Subcutaneous abdominal adipose tissue (tissue), 5 donors: Measurements from ENCODE around the gene PCED1A.

Experiments
- H3K27ac ChIP-seq: one replicate; pipeline ENCODE4 v1.7.0; 2013; ENCODE audit warnings: low read depth, mild to moderate bottlenecking, inconsistent platforms, low read length, moderate library complexity
- H3K27me3 ChIP-seq, 5 donors: one replicate each; pipeline ENCODE4 v1.7.0; 2013; ENCODE audit warnings: low read length in 5 of 5, inconsistent platforms in 1 of 5; ENCODE audit not compliant: control insufficient read depth in 5 of 5, insufficient read depth in 4 of 5
- H3K36me3 ChIP-seq, 5 donors: one replicate each; pipeline ENCODE4 v1.7.0; 2013; ENCODE audit warnings: low read length in 5 of 5; ENCODE audit not compliant: control insufficient read depth in 5 of 5, insufficient read depth in 5 of 5
- H3K4me1 ChIP-seq, 5 donors: one replicate each; pipeline ENCODE4 v1.7.0; 2013; ENCODE audit warnings: low read length in 5 of 5, mild to moderate bottlenecking in 3 of 5, moderate library complexity in 1 of 5; ENCODE audit not compliant: control insufficient read depth in 5 of 5, insufficient read depth in 5 of 5
- H3K4me3 ChIP-seq, 5 donors: one replicate each; pipeline ENCODE4 v1.7.0; 2013; ENCODE audit warnings: low read length in 5 of 5, low read depth in 1 of 5
- H3K9ac ChIP-seq, 5 donors: one replicate each; pipeline ENCODE4 v1.7.0; 2013; ENCODE audit warnings: low read length in 5 of 5, mild to moderate bottlenecking in 4 of 5, moderate library complexity in 3 of 5
- H3K9me3 ChIP-seq, 5 donors: one replicate each; pipeline ENCODE4 v1.7.0; 2013; ENCODE audit warnings: low read length in 5 of 5; ENCODE audit not compliant: control insufficient read depth in 5 of 5
- donor health status: healthy.
- donor health status: healthy.
- donor health status: healthy.
- donor health status: healthy.
- donor health status: healthy.

Gene PCED1A

GRCh38 chr20:2799271-2799670 lies 41.2 kb downstream of the PCED1A start:
- Histone ChIP-seq H3K27me3 (peaks cover 30 to 67% (median 55%) of the 10 kb centered on the region in 5 donors), H3K9ac (peak overlapping the region in 1 of 5 donors; percentile 10), H3K4me3 (peak overlapping the region in 3 of 5 donors; percentile 58 to 71 (median 59)), H3K27ac (no peak overlapping the region), H3K36me3 (no peaks in the 10 kb centered on the region), H3K4me1 (peaks cover 0 to 23% (median 16%) of the 10 kb centered on the region in 5 donors), H3K9me3 (peaks cover 0 to 6% (median 0%) of the 10 kb centered on the region in 5 donors)

DNA sequence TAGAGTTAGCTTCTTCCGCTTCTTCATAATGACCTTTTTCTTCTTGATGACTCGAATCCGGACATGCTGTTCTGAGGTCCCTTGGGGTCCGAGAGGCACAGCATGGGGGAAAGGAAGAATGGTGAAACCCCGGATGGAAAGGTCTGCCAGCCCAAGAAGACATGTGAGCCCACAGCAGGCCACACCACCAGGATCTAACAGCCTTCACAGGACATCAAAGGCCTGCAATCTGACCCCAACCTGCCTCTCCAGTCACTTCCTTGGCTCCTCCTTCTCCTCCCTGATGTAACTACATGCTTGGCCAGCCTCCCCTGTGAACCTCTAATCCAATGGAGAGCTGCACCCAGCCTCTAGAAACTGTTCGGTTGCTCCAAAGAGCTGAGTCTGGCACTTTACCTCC lies 41.6 kb downstream of the PCED1A start:
- Histone ChIP-seq H3K27me3 (peaks cover 30 to 66% (median 58%) of the 10 kb centered on the region in 5 donors), H3K9ac (no peak overlapping the region), H3K27ac (no peak overlapping the region)

GRCh38 chr20:2798095-2798805 lies 42.2 kb downstream of the PCED1A start:
- H3K9ac ChIP-seq: no peak overlapping the region
- no peak overlapping the region for H3K27ac ChIP-seq
- no peak overlapping the region for H3K4me3 ChIP-seq
- peaks cover 0 to 23% (median 16%) of the 10 kb centered on the region in 5 donors for H3K4me1 ChIP-seq
- peaks cover 30 to 66% (median 63%) of the 10 kb centered on the region in 5 donors for H3K27me3 ChIP-seq
- peaks cover 0 to 6% (median 0%) of the 10 kb centered on the region in 5 donors for H3K9me3 ChIP-seq
- H3K36me3 ChIP-seq: no peaks in the 10 kb centered on the region

More for the DNA sequence above, 41.6 kb downstream of the PCED1A start:
- Histone ChIP-seq H3K4me1 (peaks cover 0 to 23% (median 16%) of the 10 kb centered on the region in 5 donors), H3K36me3 (no peaks in the 10 kb centered on the region), H3K4me3 (no peak overlapping the region), H3K9me3 (peaks cover 0 to 6% (median 0%) of the 10 kb centered on the region in 5 donors)

DNA sequence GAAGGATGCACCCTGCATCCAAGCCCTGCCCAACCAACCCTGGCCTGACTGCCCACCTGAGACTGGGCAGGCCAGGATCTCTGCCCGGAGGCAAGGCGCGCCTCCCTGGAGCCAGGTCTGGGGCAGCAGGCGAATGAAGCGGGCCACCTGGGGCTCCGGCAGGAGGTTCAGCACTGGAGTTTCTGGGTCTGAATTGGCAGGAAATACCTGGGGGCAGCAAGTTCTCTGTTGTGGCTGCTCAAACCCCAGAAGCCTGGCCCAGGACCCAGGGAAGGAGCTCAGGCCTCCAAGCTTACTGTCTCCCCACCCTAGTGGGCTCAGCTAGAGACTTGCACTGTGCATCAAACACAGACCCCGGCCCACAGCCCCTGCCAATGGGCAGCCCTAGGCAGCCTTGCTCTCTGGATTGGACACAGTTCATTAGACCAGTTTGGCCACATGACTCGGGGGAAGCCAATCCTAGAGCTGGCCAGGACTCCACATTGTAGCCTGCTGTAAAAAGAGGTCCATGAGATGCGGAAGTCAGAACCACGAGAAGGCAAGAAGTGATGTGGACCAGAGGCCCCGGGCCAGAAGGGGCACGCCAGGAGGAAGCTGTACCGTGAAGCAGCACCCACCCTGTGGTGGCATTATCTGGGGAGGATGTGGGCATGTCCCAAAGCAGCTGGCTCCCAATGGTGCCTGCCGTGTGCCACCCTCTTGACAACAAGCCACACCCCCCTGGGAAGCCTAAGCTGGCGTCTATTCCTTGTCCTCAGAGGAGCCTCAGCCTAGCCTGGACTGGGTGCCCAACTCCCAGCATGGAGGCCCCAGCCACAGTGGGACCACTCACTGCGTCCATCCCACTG lies 43.1 kb downstream of the PCED1A start:
- Histone ChIP-seq H3K9ac (no peak overlapping the region), H3K4me3 (no peak overlapping the region), H3K9me3 (peaks cover 0 to 6% (median 0%) of the 10 kb centered on the region in 5 donors), H3K27ac (no peak overlapping the region), H3K4me1 (peaks cover 0 to 23% (median 16%) of the 10 kb centered on the region in 5 donors), H3K36me3 (no peaks in the 10 kb centered on the region), H3K27me3 (peaks cover 30 to 72% (median 63%) of the 10 kb centered on the region in 5 donors)

DNA sequence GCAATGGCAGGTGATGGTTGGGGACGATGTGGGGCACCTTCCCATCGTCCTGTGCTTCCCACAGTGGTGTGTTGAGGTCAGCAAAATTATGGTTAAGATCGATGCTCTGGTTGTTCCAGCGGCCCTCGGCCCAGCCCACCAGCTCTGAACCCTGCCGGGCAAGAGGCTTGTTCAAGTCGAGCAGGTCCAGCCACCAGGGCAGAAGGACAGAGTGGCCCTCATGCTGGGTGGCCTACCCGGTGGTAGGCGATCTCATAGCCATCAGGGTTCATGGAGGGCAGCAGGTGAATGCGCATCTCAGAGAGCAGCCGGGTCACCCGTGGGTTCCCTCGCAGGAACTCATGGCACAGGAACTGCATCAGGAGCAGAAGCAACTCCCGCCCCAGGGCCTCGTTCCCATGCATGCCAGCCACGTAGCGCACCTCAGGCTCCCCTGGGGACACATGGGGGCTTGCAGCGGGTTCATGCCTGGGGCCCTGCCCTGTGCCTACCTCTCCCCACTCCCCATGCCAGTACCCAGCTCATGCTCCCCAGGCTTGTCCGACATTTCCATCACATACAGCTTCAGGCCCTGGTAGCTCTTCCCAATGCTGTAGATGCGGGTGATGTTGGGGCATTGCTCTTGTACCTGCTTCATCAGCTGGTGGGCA lies 44.3 kb downstream of the PCED1A start:
- peaks cover 0 to 19% (median 16%) of the 10 kb centered on the region in 5 donors for H3K4me1 ChIP-seq
- H3K27me3 ChIP-seq: peaks cover 24 to 63% (median 59%) of the 10 kb centered on the region in 5 donors
- H3K27ac ChIP-seq: no peak overlapping the region
- peaks cover 0 to 3% (median 0%) of the 10 kb centered on the region in 5 donors for H3K9me3 ChIP-seq
- H3K36me3 ChIP-seq: no peaks in the 10 kb centered on the region
- H3K4me3 ChIP-seq: no peak overlapping the region
- H3K9ac ChIP-seq: no peak overlapping the region

DNA sequence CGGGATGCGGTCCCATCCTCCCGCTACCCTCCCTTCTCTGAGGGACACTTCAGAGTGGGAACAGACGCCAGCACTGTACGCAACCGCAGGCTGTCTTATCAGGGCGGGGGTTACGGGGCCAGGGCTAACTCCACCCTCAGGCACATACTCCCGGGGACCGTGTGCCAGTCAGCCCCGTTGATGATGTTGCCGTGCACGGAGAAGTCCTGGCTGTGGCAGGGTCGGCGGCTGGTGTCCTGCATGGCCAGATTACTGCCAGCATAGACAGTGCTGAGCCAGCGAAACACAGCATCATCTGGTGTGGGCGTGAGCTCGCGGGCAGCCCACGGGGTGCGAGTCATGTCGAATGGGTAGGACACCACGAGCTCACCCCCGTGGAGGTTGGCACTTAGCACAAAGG lies 45.0 kb downstream of the PCED1A start:
- Histone ChIP-seq H3K4me1 (peaks cover 0 to 13% (median 10%) of the 10 kb centered on the region in 5 donors), H3K27ac (no peak overlapping the region), H3K27me3 (peaks cover 18 to 58% (median 54%) of the 10 kb centered on the region in 5 donors), H3K9me3 (no peaks in the 10 kb centered on the region), H3K9ac (no peak overlapping the region), H3K4me3 (no peak overlapping the region), H3K36me3 (no peaks in the 10 kb centered on the region)

- H3K27me3 ChIP-seq: peaks cover 14 to 58% (median 51%) of the 10 kb centered on the region in 5 donors
These were observed 45.5 kb downstream of the PCED1A start for GRCh38 chr20:2794866-2795447.

DNA sequence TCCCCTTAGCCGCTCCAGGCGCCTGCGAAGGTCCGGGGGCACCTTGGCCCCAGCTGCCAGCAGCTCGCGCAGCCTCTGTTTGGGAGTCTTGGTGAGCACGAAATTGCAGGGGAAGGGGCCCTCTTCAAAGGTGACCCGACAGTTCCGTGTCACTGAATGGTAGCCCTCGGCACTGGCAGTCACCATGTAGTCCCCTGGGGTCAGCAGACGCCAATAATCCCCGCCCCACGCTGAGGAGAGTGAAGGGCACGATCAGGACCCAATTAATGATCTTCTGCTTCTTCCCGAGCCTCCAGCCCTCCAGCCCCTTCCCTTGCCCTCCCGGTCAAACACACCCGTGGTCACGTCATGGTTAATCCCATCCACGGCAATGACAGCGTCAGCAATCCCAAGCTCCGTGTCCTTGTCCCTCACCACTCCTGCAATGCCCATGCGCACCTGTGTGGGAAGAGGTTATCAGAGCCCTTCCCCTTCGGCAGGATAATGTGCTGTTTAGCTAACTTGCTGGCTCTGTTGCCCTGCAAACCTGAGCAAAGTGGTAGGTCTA lies 46.2 kb downstream of the PCED1A start:
- no peak overlapping the region for H3K27ac ChIP-seq
- no peak overlapping the region for H3K4me3 ChIP-seq
- no peaks in the 10 kb centered on the region for H3K9me3 ChIP-seq
- no peaks in the 10 kb centered on the region for H3K36me3 ChIP-seq
- peaks cover 0 to 1% (median under 1%) of the 10 kb centered on the region in 5 donors for H3K4me1 ChIP-seq
- H3K27me3 ChIP-seq: peaks cover 8 to 56% (median 44%) of the 10 kb centered on the region in 5 donors
- H3K9ac ChIP-seq: no peak overlapping the region

More at GRCh38 chr20:2794866-2795447, 45.5 kb downstream of the PCED1A start:
- H3K36me3 ChIP-seq: no peaks in the 10 kb centered on the region
- peaks cover 0 to 8% (median 7%) of the 10 kb centered on the region in 5 donors for H3K4me1 ChIP-seq
- H3K9me3 ChIP-seq: no peaks in the 10 kb centered on the region
- H3K9ac ChIP-seq: no peak overlapping the region
- H3K27ac ChIP-seq: no peak overlapping the region
- H3K4me3 ChIP-seq: no peak overlapping the region

- peaks cover 9 to 51% (median 36%) of the 10 kb centered on the region in 5 donors for H3K27me3 ChIP-seq
These were observed 47.0 kb downstream of the PCED1A start for GRCh38 chr20:2793471-2793870.

More at GRCh38 chr20:2793471-2793870, 47.0 kb downstream of the PCED1A start:
- Histone ChIP-seq H3K27ac (no peak overlapping the region), H3K36me3 (no peaks in the 10 kb centered on the region), H3K9me3 (no peaks in the 10 kb centered on the region), H3K4me1 (no peaks in the 10 kb centered on the region), H3K9ac (no peak overlapping the region), H3K4me3 (no peak overlapping the region)
